ENCODE data around the gene AFF3.

DNA sequence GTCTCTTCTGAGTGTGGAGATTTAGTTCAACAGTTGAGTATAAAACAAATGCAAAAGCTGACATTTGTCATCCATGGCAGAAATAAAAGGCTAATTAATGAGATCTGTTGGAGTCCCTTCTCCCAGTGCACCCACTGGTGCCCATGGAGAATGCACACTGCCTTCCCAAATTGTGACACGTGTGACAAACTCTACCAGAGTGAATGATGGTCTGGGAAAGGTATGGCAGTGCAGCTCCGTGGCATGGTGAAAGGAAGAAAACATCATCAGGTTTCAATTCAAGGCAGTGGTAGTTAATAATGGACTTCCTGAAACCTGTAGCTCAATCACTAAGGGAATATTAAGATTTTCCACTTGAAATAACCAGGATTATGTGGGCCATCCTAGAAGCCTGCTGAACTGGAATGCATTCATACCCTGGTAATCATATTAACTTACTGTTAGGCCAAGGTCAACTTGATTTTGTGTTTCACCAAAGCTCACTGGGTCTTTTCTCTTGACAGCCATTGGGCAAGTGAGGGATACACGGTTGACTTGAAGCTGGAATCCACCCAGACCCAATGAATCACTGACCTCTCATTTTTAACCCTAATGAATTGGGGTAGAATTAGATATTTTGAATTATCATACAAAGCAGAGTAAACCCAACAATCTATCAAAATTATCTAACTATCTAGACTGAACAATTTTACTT, 167.6 kb downstream of the AFF3 start:
- no peak for TF ChIP-seq CTCF (IDR thresholded peaks at IDR 0.05; ENCODE audit: low read length)
- no peak for TF ChIP-seq EZH2 (IDR thresholded peaks at IDR 0.05; ENCODE audit: borderline replicate concordance, low read length)

Measured in OCI-LY1 (cell line).